ENCODE data around the gene HK1. TPM values are rescaled to one million over a fixed set of nuclear protein-coding genes. Genes with fewer than 3 reads are reported as not detected.

Gene HK1
- total and polyA plus RNA-seq, 2 of the 4 experiments (the other 2 are of a cell fraction) = 53.7 to 90.5 TPM

- Histone ChIP-seq H3K9me3 (ENCODE audit: control insufficient read depth, insufficient read depth, low read length) (no peaks in the 10 kb centered on the region), H2BK5ac (ENCODE audit: low read depth, low read length, poor library complexity, severe bottlenecking) (no peak overlapping the region), H2BK20ac (ENCODE audit: low read depth, low read length) (no peak overlapping the region), H3K23ac (ENCODE audit: low read depth, low read length) (no peak overlapping the region), H3K14ac (replicated peaks; ENCODE audit: low read depth, low read length) (no peak overlapping the region), H3K56ac (ENCODE audit: extremely low read depth, insufficient read depth, low read length) (no peak overlapping the region), H3K27me3 (ENCODE audit: control insufficient read depth, insufficient read depth, low read length) (peaks cover 16% of the 10 kb centered on the region), H4K5ac (ENCODE audit: low read depth, low read length) (no peak overlapping the region), H3K27ac (ENCODE audit: insufficient read depth, low read length) (no peak overlapping the region), H3K4me2 (ENCODE audit: low read depth, low read length) (no peak overlapping the region), H3K79me1 (ENCODE audit: low read depth in 1 of 2, low read length in 2 of 2) (no peaks in the 10 kb centered on the region), H2AFZ (replicated peaks; ENCODE audit: low read length, poor library complexity) (no peak overlapping the region), H3K4ac (ENCODE audit: low read depth, low read length) (no peak overlapping the region), H3K36me3 (ENCODE audit: control insufficient read depth, insufficient read depth, low read length) (no peaks in the 10 kb centered on the region), H3K9ac (ENCODE audit: low read depth, low read length) (no peak overlapping the region), H2AK9ac (replicated peaks; ENCODE audit: low read depth, low read length, poor library complexity) (no peak overlapping the region), H3K4me3 (ENCODE audit: insufficient read depth, low read depth, low read length) (no peak overlapping the region), H2BK15ac (ENCODE audit: low read depth, low read length) (no peak overlapping the region), H2AK5ac (ENCODE audit: low read depth, low read length) (no peak overlapping the region), H3K4me1 (ENCODE audit: control insufficient read depth, insufficient read depth, low read length) (peaks cover 12% of the 10 kb centered on the region), H3K18ac (ENCODE audit: low read depth, low read length) (no peak overlapping the region), H4K8ac (ENCODE audit: low read depth in 2 of 2, low read length in 2 of 2) (no peak overlapping the region), H3K9me1 (ENCODE audit: insufficient read depth, low read length) (peaks cover 8% of the 10 kb centered on the region; the same call in 1 of the 2 replicates), H2BK120ac (ENCODE audit: low read depth, low read length) (no peak overlapping the region), H4K20me1 (ENCODE audit: insufficient read depth, low read length) (no peaks in the 10 kb centered on the region), H4K91ac (ENCODE audit: insufficient read depth, low read depth, low read length) (no peak overlapping the region)
- CTCF ChIA-PET = no interaction called here
- intact Hi-C loops (cut with micrococcal nuclease) (no loop called here), dilution Hi-C loops (cut with HindIII; ENCODE audit: low sequenced_read_pairs, unreplicated experiment) (no loop called here), in situ Hi-C loops (cut with MboI; ENCODE audit: low sequenced_read_pairs) (no loop called here)
- ATAC-seq (ENCODE audit: low read depth) (no peak), DNase-seq (no peak)
- POLR2A ChIA-PET (ENCODE audit: unreplicated experiment) = no interaction called here
- no TSS peak for BruUV-seq (replicated peaks)
- TF ChIP-seq CHD1 (IDR thresholded peaks at IDR 0.05; ENCODE audit: low read depth, low read length) (no peak), MXI1 (IDR thresholded peaks at IDR 0.05; ENCODE audit: borderline replicate concordance, low read depth, low read length) (no peak), MAZ (IDR thresholded peaks at IDR 0.05; ENCODE audit: borderline replicate concordance, low read depth, low read length) (no peak), RCOR1 (IDR thresholded peaks at IDR 0.05; ENCODE audit: insufficient replicate concordance, low read length) (no peak), BHLHE40 (IDR thresholded peaks at IDR 0.05; ENCODE audit: low read depth, low read length) (no peak), CEBPB (IDR thresholded peaks at IDR 0.05; ENCODE audit: low read depth, low read length) (no peak), RFX5 (IDR thresholded peaks at IDR 0.05; ENCODE audit: low read depth, low read length) (no peak)
- TF ChIP-seq, protein P1, sequence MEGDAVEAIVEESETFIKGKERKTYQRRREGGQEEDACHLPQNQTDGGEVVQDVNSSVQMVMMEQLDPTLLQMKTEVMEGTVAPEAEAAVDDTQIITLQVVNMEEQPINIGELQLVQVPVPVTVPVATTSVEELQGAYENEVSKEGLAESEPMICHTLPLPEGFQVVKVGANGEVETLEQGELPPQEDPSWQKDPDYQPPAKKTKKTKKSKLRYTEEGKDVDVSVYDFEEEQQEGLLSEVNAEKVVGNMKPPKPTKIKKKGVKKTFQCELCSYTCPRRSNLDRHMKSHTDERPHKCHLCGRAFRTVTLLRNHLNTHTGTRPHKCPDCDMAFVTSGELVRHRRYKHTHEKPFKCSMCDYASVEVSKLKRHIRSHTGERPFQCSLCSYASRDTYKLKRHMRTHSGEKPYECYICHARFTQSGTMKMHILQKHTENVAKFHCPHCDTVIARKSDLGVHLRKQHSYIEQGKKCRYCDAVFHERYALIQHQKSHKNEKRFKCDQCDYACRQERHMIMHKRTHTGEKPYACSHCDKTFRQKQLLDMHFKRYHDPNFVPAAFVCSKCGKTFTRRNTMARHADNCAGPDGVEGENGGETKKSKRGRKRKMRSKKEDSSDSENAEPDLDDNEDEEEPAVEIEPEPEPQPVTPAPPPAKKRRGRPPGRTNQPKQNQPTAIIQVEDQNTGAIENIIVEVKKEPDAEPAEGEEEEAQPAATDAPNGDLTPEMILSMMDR (conservative IDR thresholded peaks at IDR 0.05; ENCODE audit: low read depth, low read length) = no peak
- TF ChIP-seq, protein P2, sequence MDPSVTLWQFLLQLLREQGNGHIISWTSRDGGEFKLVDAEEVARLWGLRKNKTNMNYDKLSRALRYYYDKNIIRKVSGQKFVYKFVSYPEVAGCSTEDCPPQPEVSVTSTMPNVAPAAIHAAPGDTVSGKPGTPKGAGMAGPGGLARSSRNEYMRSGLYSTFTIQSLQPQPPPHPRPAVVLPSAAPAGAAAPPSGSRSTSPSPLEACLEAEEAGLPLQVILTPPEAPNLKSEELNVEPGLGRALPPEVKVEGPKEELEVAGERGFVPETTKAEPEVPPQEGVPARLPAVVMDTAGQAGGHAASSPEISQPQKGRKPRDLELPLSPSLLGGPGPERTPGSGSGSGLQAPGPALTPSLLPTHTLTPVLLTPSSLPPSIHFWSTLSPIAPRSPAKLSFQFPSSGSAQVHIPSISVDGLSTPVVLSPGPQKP (IDR thresholded peaks at IDR 0.05; ENCODE audit: borderline replicate concordance, low read depth, low read length) = no peak
- TF ChIP-seq, protein P3, sequence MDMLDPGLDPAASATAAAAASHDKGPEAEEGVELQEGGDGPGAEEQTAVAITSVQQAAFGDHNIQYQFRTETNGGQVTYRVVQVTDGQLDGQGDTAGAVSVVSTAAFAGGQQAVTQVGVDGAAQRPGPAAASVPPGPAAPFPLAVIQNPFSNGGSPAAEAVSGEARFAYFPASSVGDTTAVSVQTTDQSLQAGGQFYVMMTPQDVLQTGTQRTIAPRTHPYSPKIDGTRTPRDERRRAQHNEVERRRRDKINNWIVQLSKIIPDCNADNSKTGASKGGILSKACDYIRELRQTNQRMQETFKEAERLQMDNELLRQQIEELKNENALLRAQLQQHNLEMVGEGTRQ (IDR thresholded peaks at IDR 0.05; ENCODE audit: low read depth, low read length) = no peak
- WGBS, 2 experiments (ENCODE audit: extremely low coverage in 2 of 2, insufficient read length in 1 of 2) = 70% methylated on average over 1 of the region's 14 CpGs; no CpG with 5 or more reads in 1 of the 2 experiments
Measured at GRCh38 chr10:69435966-69436520, 157.7 kb downstream of the HK1 start.
